Kidney (tissue), 14 donors: ENCODE results near the gene SLC25A22. TPM values are rescaled to one million over a fixed set of nuclear protein-coding genes. Genes with fewer than 3 reads are reported as not detected.

Source experiments
- DNase-seq, 5 donors: peaks; one replicate each; pipeline ENCODE4 v3.0.0-alpha.2; 2013 to 2020
- FAIRE-seq: peaks from 2 replicates; lab custom pipeline; 2012; peaks lifted over from hg19 to GRCh38; lab: Jason Lieb, UNC
- H3K27ac ChIP-seq, 2 donors: one replicate each; pipeline ENCODE4 v1.7.0; 2013; ENCODE audit warnings: low read depth in 2 of 2, low read length in 2 of 2, inconsistent platforms in 1 of 2
- H3K27me3 ChIP-seq: one replicate; pipeline ENCODE4 v1.7.1; 2013; ENCODE audit warnings: low read length, inconsistent platforms; ENCODE audit not compliant: control insufficient read depth, insufficient read depth
- H3K36me3 ChIP-seq, 3 donors: one replicate each; pipeline versions ENCODE4 v1.7.0 to v1.7.1; 2013; ENCODE audit warnings: low read length in 3 of 3, control low read depth in 1 of 3, inconsistent platforms in 1 of 3; ENCODE audit not compliant: insufficient read depth in 3 of 3, control insufficient read depth in 2 of 3
- H3K4me1 ChIP-seq, 3 donors: one replicate each; pipeline versions ENCODE4 v1.7.0 to v1.7.1; 2013; ENCODE audit warnings: low read length in 3 of 3, inconsistent platforms in 1 of 3, low read depth in 1 of 3; ENCODE audit not compliant: control insufficient read depth in 2 of 3, insufficient read depth in 2 of 3
- H3K4me3 ChIP-seq, 3 donors: one replicate each; pipeline versions ENCODE4 v1.7.0 to v1.8.1; 2013; ENCODE audit warnings: low read length in 3 of 3, control low read depth in 1 of 3, inconsistent platforms in 1 of 3
- H3K9ac ChIP-seq, 3 donors: one replicate each; pipeline versions ENCODE4 v1.7.0 to v1.7.1; 2013; ENCODE audit warnings: low read length in 3 of 3, control low read depth in 1 of 3, inconsistent platforms in 1 of 3
- H3K9me3 ChIP-seq, 3 donors: one replicate each; pipeline versions ENCODE4 v1.7.0 to v1.7.1; 2013; ENCODE audit warnings: low read length in 3 of 3, control low read depth in 1 of 3, inconsistent platforms in 1 of 3; ENCODE audit not compliant: control insufficient read depth in 2 of 3, insufficient read depth in 1 of 3
- intact Hi-C: fragments of 100-400 bp; cut with DNase I; formaldehyde crosslinking; loops from one replicate; pipeline ENCODE4 v1.11.1; 2022
- polyA plus RNA-seq: library from polyadenylated mRNA; stranded (reverse); fragments of 350-450 nt; fragmentation: Illumina TruSeq; extraction: RNeasy Lipid Tissue Mini Kit (QIAGEN cat#74804); gene quantifications from one replicate; pipeline ENCODE4 v1.2.3, GENCODE V29; 2014; ENCODE audit warnings: low read depth, low replicate concordance; ENCODE audit not compliant: insufficient read depth
- total RNA-seq: library from RNA; stranded (reverse); fragmentation: NEBNext Ultra II Directional; extraction: Animal tissue kit (Norgen Biotek cat#: 25700); gene quantifications from one replicate; pipeline ENCODE4 v1.2.1, GENCODE V29; 2021
- TF ChIP-seq, protein P1 (sequence below): IDR thresholded peaks from 3 replicates; pipeline ENCODE4 v1.5.1; 2012; ENCODE audit warnings: mild to moderate bottlenecking, moderate library complexity, borderline replicate concordance; ENCODE audit not compliant: insufficient read depth; ENCODE audit errors: extremely low read depth
- donor health status: control.
- donor health status: control.
- donor health status: control.
- donor health status: control.
- donor health status: control.
- donor health status: DM: yes; HTN: yes; CAD: no.
- donor health status: Normal renal cell carcinoma (clear cell type).

SLC25A22 gene
- total and polyA plus RNA-seq, 2 donors from 2014 or later: 14.3 to 17.8 TPM

DNA sequence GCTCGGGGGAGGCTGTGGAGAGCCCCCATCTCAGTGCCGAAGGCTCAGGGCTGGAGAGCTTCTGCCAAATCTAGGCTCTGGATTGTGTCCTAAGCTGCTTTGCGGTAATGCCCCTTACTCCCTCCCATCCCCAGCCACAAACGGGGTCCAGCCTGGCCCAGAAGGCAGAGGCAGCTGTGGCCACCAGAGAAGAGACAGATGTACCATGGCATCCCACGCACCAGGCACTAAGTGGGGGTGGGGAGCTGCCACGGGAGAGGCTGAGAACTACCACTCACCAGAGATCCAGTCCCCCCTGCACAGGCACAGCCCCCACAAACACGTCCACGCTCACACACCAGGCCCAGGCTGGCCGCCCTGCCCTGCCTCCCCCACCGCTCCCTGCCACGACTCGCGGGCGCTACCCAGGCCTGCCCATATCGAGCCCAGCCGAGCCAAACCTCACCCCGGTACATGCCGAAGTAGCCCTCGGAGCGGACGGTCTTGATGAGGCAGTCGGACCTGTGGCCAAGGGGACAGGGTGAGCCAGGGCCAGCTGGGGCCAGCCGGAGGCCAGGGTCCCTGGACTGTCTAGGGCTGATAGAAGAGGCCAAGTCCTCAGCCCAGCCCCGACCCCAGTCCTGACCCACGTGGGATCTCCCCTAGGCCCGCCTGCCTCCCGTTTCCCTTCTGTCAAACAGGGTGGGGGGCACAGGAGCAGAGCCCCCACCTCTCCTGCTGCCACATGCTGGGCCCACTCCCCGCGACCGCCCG lies 3.9 kb downstream of the SLC25A22 start:
- Histone ChIP-seq H3K36me3 (no peaks in the 10 kb centered on the region), H3K9ac (no peak overlapping the region), H3K9me3 (no peaks in the 10 kb centered on the region), H3K27ac (no peak overlapping the region), H3K4me3 (no peak overlapping the region), H3K4me1 (peaks cover 0 to 24% (median 8%) of the 10 kb centered on the region in 3 donors), H3K27me3 (no peaks in the 10 kb centered on the region)
- intact Hi-C loops: no loop called here
- DNase-seq (no peak), FAIRE-seq (no peak)
- TF ChIP-seq, protein P1, sequence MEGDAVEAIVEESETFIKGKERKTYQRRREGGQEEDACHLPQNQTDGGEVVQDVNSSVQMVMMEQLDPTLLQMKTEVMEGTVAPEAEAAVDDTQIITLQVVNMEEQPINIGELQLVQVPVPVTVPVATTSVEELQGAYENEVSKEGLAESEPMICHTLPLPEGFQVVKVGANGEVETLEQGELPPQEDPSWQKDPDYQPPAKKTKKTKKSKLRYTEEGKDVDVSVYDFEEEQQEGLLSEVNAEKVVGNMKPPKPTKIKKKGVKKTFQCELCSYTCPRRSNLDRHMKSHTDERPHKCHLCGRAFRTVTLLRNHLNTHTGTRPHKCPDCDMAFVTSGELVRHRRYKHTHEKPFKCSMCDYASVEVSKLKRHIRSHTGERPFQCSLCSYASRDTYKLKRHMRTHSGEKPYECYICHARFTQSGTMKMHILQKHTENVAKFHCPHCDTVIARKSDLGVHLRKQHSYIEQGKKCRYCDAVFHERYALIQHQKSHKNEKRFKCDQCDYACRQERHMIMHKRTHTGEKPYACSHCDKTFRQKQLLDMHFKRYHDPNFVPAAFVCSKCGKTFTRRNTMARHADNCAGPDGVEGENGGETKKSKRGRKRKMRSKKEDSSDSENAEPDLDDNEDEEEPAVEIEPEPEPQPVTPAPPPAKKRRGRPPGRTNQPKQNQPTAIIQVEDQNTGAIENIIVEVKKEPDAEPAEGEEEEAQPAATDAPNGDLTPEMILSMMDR: no peak

DNA sequence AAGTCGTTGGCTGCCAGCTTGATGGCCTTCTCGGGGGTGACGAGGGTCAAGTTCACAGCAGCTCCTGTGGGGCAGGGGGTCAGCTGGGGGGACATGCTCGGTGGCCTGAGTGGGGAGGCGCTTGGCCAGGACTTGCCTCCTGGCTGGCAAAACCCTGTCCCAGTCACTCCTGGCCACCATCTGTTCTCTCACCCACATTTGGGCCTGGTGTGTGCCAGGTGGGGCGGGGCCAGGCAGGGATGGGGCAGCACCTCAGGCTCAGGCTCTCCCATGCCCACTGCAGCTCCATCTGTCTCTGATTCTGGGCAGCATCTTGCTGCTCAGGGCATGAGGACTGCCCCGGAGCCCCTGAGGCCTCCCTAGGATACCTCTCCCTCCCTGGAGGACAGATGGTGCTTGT lies 4.5 kb downstream of the SLC25A22 start:
- no peak overlapping the region for H3K27ac ChIP-seq
- no peak for FAIRE-seq
- H3K4me3 ChIP-seq: no peak overlapping the region
- no peaks in the 10 kb centered on the region for H3K27me3 ChIP-seq
- DNase-seq: no peak
- no peaks in the 10 kb centered on the region for H3K9me3 ChIP-seq
- H3K4me1 ChIP-seq: peaks cover 0 to 24% (median 8%) of the 10 kb centered on the region in 3 donors
- H3K9ac ChIP-seq: no peak overlapping the region
- intact Hi-C loops: no loop called here
- no peaks in the 10 kb centered on the region for H3K36me3 ChIP-seq
- TF ChIP-seq, protein P1: no peak

DNA sequence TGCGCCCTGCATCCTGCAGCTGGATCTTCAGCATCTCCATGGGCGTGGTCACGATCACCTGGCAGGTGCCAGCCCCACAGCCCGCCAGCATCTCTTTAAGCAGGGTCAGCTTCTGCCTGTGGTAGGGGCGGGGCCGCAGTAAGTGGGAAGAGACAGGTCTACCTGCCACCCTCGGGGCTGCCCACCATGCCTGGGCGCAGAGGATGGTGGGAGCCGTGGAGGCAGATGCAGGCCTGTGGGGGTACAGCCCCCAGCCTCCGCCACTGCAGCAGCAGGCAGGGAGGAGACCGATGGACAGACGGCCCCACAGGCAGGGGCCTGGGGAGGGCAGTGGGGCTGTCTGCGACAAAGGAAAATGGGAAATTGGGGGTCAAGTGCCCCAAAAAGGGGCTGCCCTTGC lies 5.2 kb downstream of the SLC25A22 start:
- intact Hi-C loops: no loop called here
- TF ChIP-seq, protein P1: no peak
- DNase-seq (no peak), FAIRE-seq (no peak)
- Histone ChIP-seq H3K36me3 (no peaks in the 10 kb centered on the region), H3K9ac (no peak overlapping the region), H3K27me3 (no peaks in the 10 kb centered on the region), H3K27ac (no peak overlapping the region), H3K9me3 (no peaks in the 10 kb centered on the region), H3K4me3 (no peak overlapping the region), H3K4me1 (peaks cover 0 to 21% (median 8%) of the 10 kb centered on the region in 3 donors)

DNA sequence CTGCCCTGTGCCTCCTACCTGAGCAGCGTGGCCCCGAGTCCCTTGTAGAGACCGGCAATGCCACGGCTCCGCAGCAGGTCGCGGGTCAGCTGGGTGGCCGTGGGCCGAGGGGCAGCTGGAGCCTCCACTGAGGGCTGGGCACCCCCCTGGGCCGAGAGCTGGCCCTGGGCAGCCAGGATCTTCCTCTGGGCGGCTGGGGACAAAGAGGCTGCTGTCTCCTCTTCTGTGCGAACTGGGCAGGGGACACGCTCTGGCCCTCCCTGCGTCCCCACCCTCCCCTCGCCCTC lies 5.6 kb downstream of the SLC25A22 start:
- Histone ChIP-seq H3K9me3 (no peaks in the 10 kb centered on the region), H3K4me3 (no peak overlapping the region), H3K9ac (no peak overlapping the region), H3K27ac (no peak overlapping the region), H3K36me3 (no peaks in the 10 kb centered on the region), H3K27me3 (no peaks in the 10 kb centered on the region), H3K4me1 (peaks cover 0 to 21% (median 8%) of the 10 kb centered on the region in 3 donors)
- intact Hi-C loops: no loop called here
- FAIRE-seq (no peak), DNase-seq (no peak)
- TF ChIP-seq, protein P1: no peak
